ENCODE results near the gene JPH4.

- TF ChIP-seq CTCF (conservative IDR thresholded peaks at IDR 0.05; ENCODE audit: low read depth, low read length) (no peak), EZH2 (IDR thresholded peaks at IDR 0.05; ENCODE audit: borderline replicate concordance, low read depth, low read length, poor library complexity, severe bottlenecking) (no peak)
Observed at GRCh38 chr14:23604675-23605170, 26.1 kb upstream of the JPH4 start.

Measured in A673 (cell line).